ENCODE results near the gene PRCP. TPM values are rescaled to one million over a fixed set of nuclear protein-coding genes. Genes with fewer than 3 reads are reported as not detected.

Gene PRCP
- total and polyA plus RNA-seq, 2 donors (not counting 3 experiments of a cell fraction or from before 2014, with no cell fraction given) = 170 to 277 TPM

GRCh38 chr11:82865841-82866240 is 34.4 kb downstream of the PRCP start:
- Histone ChIP-seq H3K36me3 (ENCODE audit: control insufficient read depth in 2 of 2, extremely low read depth in 1 of 2, insufficient read depth in 2 of 2, low read length in 2 of 2) (no peaks in the 10 kb centered on the region), H3K4me1 (ENCODE audit: control insufficient read depth, extremely low read depth, insufficient read depth, low read length) (peaks cover 12% of the 10 kb centered on the region), H3K27me3 (ENCODE audit: control insufficient read depth in 2 of 2, insufficient read depth in 2 of 2, low read length in 2 of 2) (no peaks in the 10 kb centered on the region), H3K79me2 (ENCODE audit: control insufficient read depth, insufficient read depth, low read length) (no peaks in the 10 kb centered on the region), H3K27ac (ENCODE audit: insufficient read depth, low read depth, low read length) (no peak overlapping the region), H4K20me1 (replicated peaks; ENCODE audit: control insufficient read depth, extremely low read depth, insufficient read depth, low read length) (no peaks in the 10 kb centered on the region), H3K4me3 (replicated peaks in 1 of 3; ENCODE audit: insufficient read depth in 1 of 3, low read depth in 1 of 3, low read length in 3 of 3) (no peak overlapping the region), H3K9me3 (replicated peaks; ENCODE audit: control insufficient read depth, insufficient read depth, low read length) (no peaks in the 10 kb centered on the region), H2AFZ (ENCODE audit: low read depth, low read length) (no peak overlapping the region), H3K4me2 (ENCODE audit: insufficient read depth, low read length) (no peak overlapping the region), H3K9ac (replicated peaks; ENCODE audit: extremely low read depth, insufficient read depth, low read length) (no peak overlapping the region), H3K9me1 (replicated peaks; ENCODE audit: control insufficient read depth, extremely low read depth, insufficient read depth, low read length) (no peaks in the 10 kb centered on the region)
- dilution Hi-C loops (cut with MboI; ENCODE audit: extremely low pct_ligation_motif_present, low sequenced_read_pairs) = no loop called here
- intact Hi-C loops (cut with micrococcal nuclease) = loop anchor here (2.0 to 5.0 kb wide), 3 partner anchors 206 to 951 kb away; partner anchors contain the start of genes PCF11 and RAB30
- TF ChIP-seq POLR2A (IDR thresholded peaks at IDR 0.05; ENCODE audit: low read depth, low read length) (no peak), MYC (IDR thresholded peaks at IDR 0.05; ENCODE audit: low read depth, low read length) (no peak), JUN (IDR thresholded peaks at IDR 0.05; ENCODE audit: borderline replicate concordance, insufficient read depth, insufficient read length, low read depth) (no peak), FOS (IDR thresholded peaks at IDR 0.05; ENCODE audit: borderline replicate concordance, insufficient read depth, low read length) (no peak), GATA2 (IDR thresholded peaks at IDR 0.05; ENCODE audit: insufficient read depth, insufficient read length, low read depth, low read length) (no peak), POLR2AphosphoS5 (IDR thresholded peaks at IDR 0.05; ENCODE audit: insufficient read depth, low read depth, low read length) (no peak), CTCF (IDR thresholded peaks at IDR 0.05; ENCODE audit: extremely low read depth in 1 of 2, insufficient read depth in 1 of 2, low read depth in 1 of 2, low read length in 2 of 2) (no peak), EZH2 (IDR thresholded peaks at IDR 0.05; ENCODE audit: borderline replicate concordance, low read depth, low read length, severe bottlenecking) (no peak)
- TF ChIP-seq, protein P1, sequence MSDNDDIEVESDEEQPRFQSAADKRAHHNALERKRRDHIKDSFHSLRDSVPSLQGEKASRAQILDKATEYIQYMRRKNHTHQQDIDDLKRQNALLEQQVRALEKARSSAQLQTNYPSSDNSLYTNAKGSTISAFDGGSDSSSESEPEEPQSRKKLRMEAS (IDR thresholded peaks at IDR 0.05; ENCODE audit: insufficient read depth, insufficient read length) = no peak
- FAIRE-seq (no peak), DNase-seq (ENCODE audit: low read depth, low spot score) (no peak)
- POLR2A ChIA-PET = no interaction called here
- CTCF ChIA-PET = interaction anchor here (1.8 to 5.9 kb wide), 4 partner anchors 33 to 148 kb away, joined by 4 to 191 read pairs (median 40); partner anchors contain the start of genes DDIAS and PRCP
- no TSS peak for BruUV-seq (replicated peaks)

All from endothelial cell of umbilical vein (primary cell).